ENCODE data around the gene HOXC5. TPM values are rescaled to one million over a fixed set of nuclear protein-coding genes. Genes with fewer than 3 reads are reported as not detected.

HOXC5 gene
- total RNA-seq, 4 donors from 2014 or later, result 1.4 to 2.7 (median 1.7) TPM

GRCh38 chr12:53992377-53992889 lies 40.4 kb upstream of the HOXC5 start:
- Histone ChIP-seq H3K4me1 (peaks cover 0 to 55% (median 18%) of the 10 kb centered on the region in 4 donors), H3K36me3 (no peaks in the 10 kb centered on the region), H3K27ac (peak overlapping the region in 1 of 4 donors; percentile 5), H3K4me3 (no peak overlapping the region), H3K27me3 (peaks cover 0 to 93% of the 10 kb centered on the region in 2 donors), H3K9me3 (no peaks in the 10 kb centered on the region)
- TF ChIP-seq, protein P1, sequence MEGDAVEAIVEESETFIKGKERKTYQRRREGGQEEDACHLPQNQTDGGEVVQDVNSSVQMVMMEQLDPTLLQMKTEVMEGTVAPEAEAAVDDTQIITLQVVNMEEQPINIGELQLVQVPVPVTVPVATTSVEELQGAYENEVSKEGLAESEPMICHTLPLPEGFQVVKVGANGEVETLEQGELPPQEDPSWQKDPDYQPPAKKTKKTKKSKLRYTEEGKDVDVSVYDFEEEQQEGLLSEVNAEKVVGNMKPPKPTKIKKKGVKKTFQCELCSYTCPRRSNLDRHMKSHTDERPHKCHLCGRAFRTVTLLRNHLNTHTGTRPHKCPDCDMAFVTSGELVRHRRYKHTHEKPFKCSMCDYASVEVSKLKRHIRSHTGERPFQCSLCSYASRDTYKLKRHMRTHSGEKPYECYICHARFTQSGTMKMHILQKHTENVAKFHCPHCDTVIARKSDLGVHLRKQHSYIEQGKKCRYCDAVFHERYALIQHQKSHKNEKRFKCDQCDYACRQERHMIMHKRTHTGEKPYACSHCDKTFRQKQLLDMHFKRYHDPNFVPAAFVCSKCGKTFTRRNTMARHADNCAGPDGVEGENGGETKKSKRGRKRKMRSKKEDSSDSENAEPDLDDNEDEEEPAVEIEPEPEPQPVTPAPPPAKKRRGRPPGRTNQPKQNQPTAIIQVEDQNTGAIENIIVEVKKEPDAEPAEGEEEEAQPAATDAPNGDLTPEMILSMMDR (IDR thresholded peaks at IDR 0.05), result no peak
- TF ChIP-seq EP300 (IDR thresholded peaks at IDR 0.05) (no peak), POLR2A (IDR thresholded peaks at IDR 0.05) (no peak)
- DNase-seq (ENCODE audit: low spot score in 2 of 2), result no peak
- 63 to 75% methylated on average over 7 of the region's 7 CpGs for WGBS, 2 donors

DNA sequence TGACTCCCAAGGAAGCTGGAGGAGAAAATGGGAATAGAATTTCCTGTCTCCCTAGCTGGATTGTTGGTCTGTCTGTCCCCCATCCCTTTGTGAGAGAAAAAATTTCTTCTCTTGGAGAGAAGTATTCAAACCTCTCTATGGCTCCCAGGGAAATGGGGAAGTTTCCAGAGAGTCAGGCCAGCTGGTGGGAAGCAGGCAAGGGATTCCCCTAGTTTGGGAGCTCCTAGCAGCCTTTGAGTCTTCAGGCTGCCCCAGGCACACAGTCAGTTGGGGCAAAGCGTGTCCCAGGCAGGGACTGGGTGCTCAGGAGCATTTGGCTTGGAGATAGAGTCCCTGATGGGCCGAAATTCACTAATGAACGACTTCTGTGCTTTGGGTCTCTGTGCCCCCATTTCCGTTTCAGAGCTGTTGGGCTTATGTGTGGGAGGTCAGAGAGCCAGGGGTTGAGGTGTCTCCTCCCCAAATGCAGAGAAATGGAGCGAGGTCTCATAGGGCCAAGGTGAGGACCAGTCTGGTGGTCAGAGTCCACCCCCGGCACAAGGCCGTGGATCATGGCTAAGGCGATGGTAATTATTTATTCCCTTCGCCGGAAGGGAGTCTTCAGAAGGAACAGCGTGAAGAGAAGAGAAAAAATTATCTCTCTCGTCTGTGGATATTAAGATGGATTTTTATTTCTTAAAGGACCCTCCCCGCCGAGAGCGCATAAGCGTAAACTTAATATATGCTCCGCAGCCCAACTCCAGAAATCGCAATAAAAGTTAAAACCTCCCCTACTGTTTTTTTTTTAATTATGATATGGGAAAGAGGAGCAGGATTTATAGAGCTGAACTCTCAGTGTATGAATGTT lies 39.5 kb upstream of the HOXC5 start:
- DNase-seq (ENCODE audit: low spot score in 2 of 2), result no peak
- Histone ChIP-seq H3K36me3 (no peaks in the 10 kb centered on the region), H3K4me3 (peak overlapping the region in 2 of 4 donors; percentile 57 to 59), H3K27me3 (peaks cover 0 to 94% of the 10 kb centered on the region in 2 donors), H3K27ac (peak overlapping the region in 3 of 4 donors; percentile 86 to 99 (median 99)), H3K4me1 (peaks cover 0 to 63% (median 18%) of the 10 kb centered on the region in 4 donors), H3K9me3 (no peaks in the 10 kb centered on the region)
- 68 to 80% methylated on average over 18 of the region's 18 CpGs for WGBS, 2 donors
- TF ChIP-seq, protein P1 (IDR thresholded peaks at IDR 0.05), result no peak

- Histone ChIP-seq H3K36me3 (no peaks in the 10 kb centered on the region), H3K4me3 (peak overlapping the region; percentile 38 to 59 (median 55)), H3K4me1 (peaks cover 0 to 63% (median 17%) of the 10 kb centered on the region in 4 donors), H3K27ac (peak overlapping the region; percentile 80 to 99 (median 92)), H3K27me3 (peaks cover 0 to 93% of the 10 kb centered on the region in 2 donors), H3K9me3 (no peaks in the 10 kb centered on the region)
- TF ChIP-seq POLR2A (IDR thresholded peaks at IDR 0.05) (no peak), EP300 (IDR thresholded peaks at IDR 0.05) (no peak)
- TF ChIP-seq, protein P1 (IDR thresholded peaks at IDR 0.05), result no peak
- 37 to 55% methylated on average over 14 to 19 of the region's 19 CpGs for WGBS, 2 donors
- DNase-seq (ENCODE audit: low spot score in 2 of 2), result no peak
Measured at GRCh38 chr12:53994009-53994263, 38.9 kb upstream of the HOXC5 start.

- no peak for DNase-seq (ENCODE audit: low spot score in 2 of 2)
- Histone ChIP-seq H3K4me3 (peak overlapping the region; percentile 38 to 59 (median 55)), H3K9me3 (no peaks in the 10 kb centered on the region), H3K4me1 (peaks cover 0 to 63% (median 16%) of the 10 kb centered on the region in 4 donors), H3K36me3 (no peaks in the 10 kb centered on the region), H3K27ac (peak overlapping the region; percentile 80 to 99 (median 92)), H3K27me3 (peaks cover 0 to 94% of the 10 kb centered on the region in 2 donors)
- 5 to 9% methylated on average over 45 to 60 of the region's 60 CpGs for WGBS, 2 donors
- peak in 1 of 2 donors; percentile 9 for TF ChIP-seq POLR2A (IDR thresholded peaks at IDR 0.05)
- TF ChIP-seq, protein P1 (IDR thresholded peaks at IDR 0.05), result no peak
- peak in 1 of 2 donors; percentile 18 for TF ChIP-seq EP300 (IDR thresholded peaks at IDR 0.05)
Measured at GRCh38 chr12:53994264-53995001, 38.4 kb upstream of the HOXC5 start.
